Caco-2 (cell line): ENCODE measurements around the gene GABRB1. TPM values are rescaled to one million over a fixed set of nuclear protein-coding genes. Genes with fewer than 3 reads are reported as not detected.

Experiments used
- BruUV-seq: library from RNA; stranded (reverse); fragments of 400-500 nt; replicated peaks from 2 replicates; lab custom pipeline; 2021; lab: Mats Ljungman, UMichigan
- CTCF ChIA-PET: fragments of 300-600 bp; sonication (Branson Sonifier 250); formaldehyde crosslinking; loops from one replicate; lab custom pipeline; 2022; ENCODE audit warnings: antibody characterized with exemption; lab: Charles Lee
- POLR2A ChIA-PET: fragments of 300-600 bp; sonication (Branson Sonifier 250); formaldehyde crosslinking; loops from one replicate; lab custom pipeline; 2022; ENCODE audit warnings: antibody characterized with exemption; lab: Charles Lee
- DNase-seq, 2 experiments: peaks; one replicate each; pipeline versions ENCODE4 v3.0.0 to v3.0.0-alpha.2; 2020 to 2022
- H3K27me3 ChIP-seq: replicated peaks from 2 replicates; pipeline ENCODE4 v1.6.0; 2011; ENCODE audit warnings: low read length; ENCODE audit not compliant: control insufficient read depth, insufficient read depth
- H3K36me3 ChIP-seq: 2 replicates; pipeline ENCODE4 v1.5.1; 2011; ENCODE audit warnings: low read length; ENCODE audit not compliant: control insufficient read depth, insufficient read depth
- H3K4me1 ChIP-seq: fragments of 250-450 bp; sonication (Bioruptor Pico); 2 replicates; pipeline ENCODE4 v1.5.1; 2020; ENCODE audit warnings: mild to moderate bottlenecking
- H3K4me3 ChIP-seq: 2 replicates; pipeline ENCODE4 v1.5.1; 2011; ENCODE audit warnings: low read depth, mild to moderate bottlenecking, control low read depth, low read length
- H3K9me3 ChIP-seq: fragments of 250-450 bp; sonication (Bioruptor Pico); 2 replicates; pipeline ENCODE4 v1.5.1; 2020; ENCODE audit warnings: mild to moderate bottlenecking, moderate library complexity
- H3K27ac Mint-ChIP-seq: one replicate; pipeline ENCODE4 v1.8.0; 2022; ENCODE audit warnings: mixed read lengths; ENCODE audit not compliant: unreplicated experiment
- H3K27me3 Mint-ChIP-seq: one replicate; pipeline ENCODE4 v1.8.0; 2022; ENCODE audit warnings: mixed read lengths; ENCODE audit not compliant: insufficient read depth, unreplicated experiment
- H3K36me3 Mint-ChIP-seq: one replicate; pipeline ENCODE4 v1.8.0; 2022; ENCODE audit warnings: mild to moderate bottlenecking, mixed read lengths; ENCODE audit not compliant: insufficient read depth, unreplicated experiment
- H3K4me1 Mint-ChIP-seq: one replicate; pipeline ENCODE4 v1.8.0; 2022; ENCODE audit warnings: low read depth, mixed read lengths; ENCODE audit not compliant: unreplicated experiment
- H3K4me3 Mint-ChIP-seq: one replicate; pipeline ENCODE4 v1.8.0; 2022; ENCODE audit warnings: mild to moderate bottlenecking, moderate library complexity, mixed read lengths; ENCODE audit not compliant: unreplicated experiment
- H3K9me3 Mint-ChIP-seq: one replicate; pipeline ENCODE4 v1.8.0; 2022; ENCODE audit warnings: mixed read lengths; ENCODE audit not compliant: unreplicated experiment
- CTCF ChIP-seq, 2 experiments: fragments of 200-600 bp in 1 of 2; IDR thresholded peaks; 1 replicate in 1 of 2; 2 replicates in 1 of 2; pipeline versions ENCODE4 v1.5.1 to v1.8.0; 2011 to 2022; ENCODE audit warnings: antibody characterized with exemption in 1 of 2, control low read depth in 1 of 2, inconsistent platforms in 1 of 2, low read depth in 1 of 2, low read length in 1 of 2, mild to moderate bottlenecking in 1 of 2, moderate library complexity in 1 of 2; ENCODE audit not compliant: insufficient read depth in 1 of 2, severe bottlenecking in 1 of 2, unreplicated experiment in 1 of 2
- intact Hi-C: fragments of 100-400 bp; cut with micrococcal nuclease; formaldehyde crosslinking; loops from one replicate; pipeline ENCODE4 v1.10.0; 2022; ENCODE audit not compliant: unreplicated experiment
- total RNA-seq: library from RNA; stranded (reverse); gene quantifications from 2 replicates; pipeline ENCODE4 v1.2.3, GENCODE V29; 2022

The GABRB1 gene
- total RNA-seq, 1 experiment from 2014 or later: 10.3 TPM

- POLR2A ChIA-PET: no interaction called here
- H3K27me3 Mint-ChIP-seq: peaks cover 4% of the 10 kb centered on the region
- intact Hi-C loops: no loop called here
- DNase-seq: no peak
- CTCF ChIA-PET: no interaction called here
- no peak for TF ChIP-seq CTCF (IDR thresholded peaks at IDR 0.05; ENCODE audit: insufficient read depth in 1 of 2, low read depth in 1 of 2, low read length in 1 of 2, severe bottlenecking in 1 of 2, unreplicated experiment in 1 of 2)
- no peak overlapping the region for H3K27ac Mint-ChIP-seq
- no peaks in the 10 kb centered on the region for H3K9me3 ChIP-seq
- no peak overlapping the region for H3K4me3 ChIP-seq
- H3K9me3 Mint-ChIP-seq: peaks cover 6% of the 10 kb centered on the region
- no peaks in the 10 kb centered on the region for H3K36me3 ChIP-seq
- BruUV-seq: no TSS peak
- no peaks in the 10 kb centered on the region for H3K36me3 Mint-ChIP-seq
- H3K4me1 Mint-ChIP-seq: no peaks in the 10 kb centered on the region
- H3K4me1 ChIP-seq: no peaks in the 10 kb centered on the region
- H3K4me3 Mint-ChIP-seq: no peak overlapping the region
- H3K27me3 ChIP-seq: no peaks in the 10 kb centered on the region
Observed at GRCh38 chr4:47326025-47326424, 294.7 kb downstream of the GABRB1 start.

DNA sequence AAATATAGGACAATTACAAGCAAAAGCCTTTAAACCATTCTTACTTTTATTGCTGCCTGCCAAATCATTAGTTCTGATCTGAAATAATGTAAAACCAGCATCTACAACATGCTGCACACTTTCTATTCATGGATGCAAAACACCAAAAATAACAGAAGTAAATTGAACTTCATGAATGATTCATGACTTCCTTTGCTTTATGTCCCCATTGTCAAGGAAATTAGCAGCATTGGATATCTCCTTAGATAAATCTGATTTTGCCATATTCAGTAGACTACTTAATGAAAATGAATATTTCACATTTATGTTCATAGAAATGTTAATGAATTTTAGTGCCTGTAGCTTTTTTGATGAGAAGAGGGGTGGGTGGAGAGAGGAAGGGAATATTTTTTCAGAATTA is 299.5 kb downstream of the GABRB1 start:
- no peak overlapping the region for H3K4me3 Mint-ChIP-seq
- CTCF ChIA-PET: no interaction called here

DNA sequence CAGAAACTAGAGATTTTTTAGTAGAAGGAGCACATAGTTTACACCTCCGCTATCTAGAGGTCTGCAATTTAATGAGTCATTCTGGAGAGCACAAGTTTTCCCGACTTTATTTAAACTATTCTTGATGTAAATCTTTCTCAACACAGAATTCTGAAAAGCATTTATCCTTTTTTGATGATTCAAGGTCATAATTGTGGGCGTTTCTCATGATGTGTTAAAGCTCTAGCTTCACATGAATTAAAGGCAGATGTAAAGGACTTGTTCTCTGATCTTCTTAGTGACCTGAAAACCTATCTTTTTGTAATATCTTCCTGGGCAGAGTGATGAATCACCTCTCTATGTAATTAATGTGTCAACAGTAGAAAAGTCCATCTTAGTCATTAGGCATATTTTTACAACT is 303.3 kb downstream of the GABRB1 start:
- Histone ChIP-seq H3K4me3 (no peak overlapping the region), H3K9me3 (no peaks in the 10 kb centered on the region), H3K4me1 (no peaks in the 10 kb centered on the region), H3K27me3 (no peaks in the 10 kb centered on the region), H3K36me3 (no peaks in the 10 kb centered on the region)
- no peak overlapping the region for H3K4me3 Mint-ChIP-seq
- intact Hi-C loops: no loop called here
- TF ChIP-seq CTCF (IDR thresholded peaks at IDR 0.05; ENCODE audit: insufficient read depth in 1 of 2, low read depth in 1 of 2, low read length in 1 of 2, severe bottlenecking in 1 of 2, unreplicated experiment in 1 of 2): no peak
- CTCF ChIA-PET: no interaction called here
- no peaks in the 10 kb centered on the region for H3K36me3 Mint-ChIP-seq
- H3K4me1 Mint-ChIP-seq: no peaks in the 10 kb centered on the region
- no peak for DNase-seq
- H3K9me3 Mint-ChIP-seq: peaks cover 12% of the 10 kb centered on the region
- BruUV-seq: no TSS peak
- peaks cover 3% of the 10 kb centered on the region for H3K27me3 Mint-ChIP-seq
- POLR2A ChIA-PET: no interaction called here
- H3K27ac Mint-ChIP-seq: no peak overlapping the region

More for the DNA sequence above, 299.5 kb downstream of the GABRB1 start:
- Histone ChIP-seq H3K9me3 (no peaks in the 10 kb centered on the region), H3K4me1 (no peaks in the 10 kb centered on the region), H3K4me3 (no peak overlapping the region), H3K27me3 (no peaks in the 10 kb centered on the region), H3K36me3 (no peaks in the 10 kb centered on the region)
- Mint-ChIP-seq H3K36me3 (no peaks in the 10 kb centered on the region), H3K27ac (no peak overlapping the region), H3K27me3 (no peaks in the 10 kb centered on the region), H3K9me3 (peaks cover under 1% of the 10 kb centered on the region), H3K4me1 (no peaks in the 10 kb centered on the region)
- intact Hi-C loops: no loop called here
- DNase-seq: no peak
- TF ChIP-seq CTCF (IDR thresholded peaks at IDR 0.05; ENCODE audit: insufficient read depth in 1 of 2, low read depth in 1 of 2, low read length in 1 of 2, severe bottlenecking in 1 of 2, unreplicated experiment in 1 of 2): no peak
- no TSS peak for BruUV-seq
- POLR2A ChIA-PET: no interaction called here
